Measurements from ENCODE around the gene KCNQ1OT1.

The KCNQ1OT1 gene

GRCh38 chr11:2674658-2675131 lies 25.1 kb downstream of the KCNQ1OT1 start:
- no peak for TF ChIP-seq CTCF (IDR thresholded peaks at IDR 0.05; ENCODE audit: low read depth, low read length, missing control alignments)
- no peak overlapping the region for H3K4me3 ChIP-seq (ENCODE audit: low read depth, low read length)
- DNase-seq (ENCODE audit: low read depth): no peak
- in situ Hi-C loops (cut with HindIII; ENCODE audit: low sequenced_read_pairs): loop anchor here (25.0 kb wide), 1 partner anchor 188 kb away; no protein-coding TSS in a partner anchor

GRCh38 chr11:2673871-2674471 lies 25.8 kb downstream of the KCNQ1OT1 start:
- DNase-seq (ENCODE audit: low read depth): no peak
- in situ Hi-C loops (cut with HindIII; ENCODE audit: low sequenced_read_pairs): loop anchor here (25.0 kb wide), 1 partner anchor 188 kb away; no protein-coding TSS in a partner anchor
- no peak overlapping the region for H3K4me3 ChIP-seq (ENCODE audit: low read depth, low read length)
- no peak for TF ChIP-seq CTCF (IDR thresholded peaks at IDR 0.05; ENCODE audit: low read depth, low read length, missing control alignments)

GRCh38 chr11:2673250-2673610 lies 26.6 kb downstream of the KCNQ1OT1 start:
- no peak overlapping the region for H3K4me3 ChIP-seq (ENCODE audit: low read depth, low read length)
- no peak for TF ChIP-seq CTCF (IDR thresholded peaks at IDR 0.05; ENCODE audit: low read depth, low read length, missing control alignments)
- no peak for DNase-seq (ENCODE audit: low read depth)
- in situ Hi-C loops (cut with HindIII; ENCODE audit: low sequenced_read_pairs): loop anchor here (25.0 kb wide), 1 partner anchor 189 kb away; no protein-coding TSS in a partner anchor

- H3K4me3 ChIP-seq (ENCODE audit: low read depth, low read length): no peak overlapping the region
- TF ChIP-seq CTCF (IDR thresholded peaks at IDR 0.05; ENCODE audit: low read depth, low read length, missing control alignments): no peak
- no peak for DNase-seq (ENCODE audit: low read depth)
- in situ Hi-C loops (cut with HindIII; ENCODE audit: low sequenced_read_pairs): loop anchor here (25.0 kb wide), 1 partner anchor 190 kb away; no protein-coding TSS in a partner anchor
These were observed 27.1 kb downstream of the KCNQ1OT1 start for GRCh38 chr11:2672553-2673249.

- no peak for DNase-seq (ENCODE audit: low read depth)
- in situ Hi-C loops (cut with HindIII; ENCODE audit: low sequenced_read_pairs): loop anchor here (25.0 kb wide), 1 partner anchor 191 kb away; no protein-coding TSS in a partner anchor
- no peak for TF ChIP-seq CTCF (IDR thresholded peaks at IDR 0.05; ENCODE audit: low read depth, low read length, missing control alignments)
- H3K4me3 ChIP-seq (ENCODE audit: low read depth, low read length): no peak overlapping the region
These were observed 28.0 kb downstream of the KCNQ1OT1 start for GRCh38 chr11:2671748-2672147.

GRCh38 chr11:2670541-2671100 lies 29.2 kb downstream of the KCNQ1OT1 start:
- in situ Hi-C loops (cut with HindIII; ENCODE audit: low sequenced_read_pairs): loop anchor here (25.0 kb wide), 1 partner anchor 192 kb away; no protein-coding TSS in a partner anchor
- TF ChIP-seq CTCF (IDR thresholded peaks at IDR 0.05; ENCODE audit: low read depth, low read length, missing control alignments): no peak
- no peak for DNase-seq (ENCODE audit: low read depth)
- no peak overlapping the region for H3K4me3 ChIP-seq (ENCODE audit: low read depth, low read length)
